HK-2 (cell line): Measurements from ENCODE around the gene EDIL3.
"Not testable (repeated sequence)": the region's sequence is repeated elsewhere in the genome, so short reads cannot be mapped to it uniquely, and the experiment has no call there.

Experiments used
- DNase-seq: peaks from one replicate; pipeline ENCODE4 v3.0.0-alpha.2; 2018; ENCODE audit not compliant: unreplicated experiment

Gene EDIL3

DNA sequence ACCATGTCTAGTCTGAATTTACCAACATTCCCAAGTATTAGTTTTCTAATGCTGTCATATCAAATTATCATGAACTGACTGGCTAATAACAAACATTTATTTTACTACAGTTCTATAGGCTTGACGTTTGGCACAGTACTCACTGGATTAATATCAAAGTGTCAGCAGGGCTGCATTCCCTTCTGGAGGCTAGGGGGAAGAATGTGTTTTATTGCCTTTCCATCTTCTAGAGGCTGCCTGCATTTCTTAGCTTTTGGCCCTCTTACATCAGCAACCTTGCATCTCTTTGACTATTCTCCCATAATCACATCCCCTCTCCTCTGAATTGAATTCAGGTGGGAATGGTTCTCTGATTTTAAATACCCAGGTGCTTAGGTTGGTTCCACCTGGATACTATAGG lies 84.7 kb downstream of the EDIL3 start:
- no peak for DNase-seq

DNA sequence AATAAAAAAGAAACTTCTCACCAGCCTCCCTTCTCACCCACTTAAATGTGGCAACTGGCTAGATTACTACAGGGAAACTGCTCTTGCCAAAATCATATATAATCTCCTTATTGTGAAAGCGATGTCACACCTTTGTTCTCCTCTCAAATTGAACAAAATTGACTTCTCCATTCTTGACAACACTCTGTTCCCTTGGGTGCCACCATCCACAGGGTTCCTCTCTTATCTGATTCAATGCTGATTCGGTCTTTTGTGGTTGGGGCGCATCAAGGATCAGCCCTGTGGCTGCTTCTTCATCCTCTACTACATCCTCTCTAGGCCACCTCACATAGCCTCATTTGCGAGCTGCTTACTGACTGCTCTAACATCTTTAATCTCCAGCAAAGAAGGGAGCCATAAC lies 86.1 kb downstream of the EDIL3 start:
- no peak for DNase-seq

DNA sequence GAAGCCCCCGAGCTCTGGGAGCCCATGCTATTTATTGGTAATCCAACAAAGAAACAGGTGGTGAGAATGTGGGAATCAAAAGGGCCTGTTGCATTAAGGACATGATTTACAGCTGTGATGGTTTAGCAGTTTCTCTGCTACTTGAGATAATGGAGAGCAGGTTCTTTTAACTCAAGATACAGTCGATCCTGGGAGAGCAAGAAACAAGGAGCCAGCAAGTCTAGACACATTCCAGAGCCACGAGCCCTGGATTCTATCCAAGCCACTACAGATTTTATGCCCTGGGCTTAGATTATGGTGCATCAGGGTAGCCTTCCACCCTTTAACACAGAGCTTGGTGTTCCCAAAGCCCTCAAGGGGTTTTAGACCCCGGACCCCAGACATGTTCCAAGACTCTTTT lies 87.0 kb downstream of the EDIL3 start:
- not testable (repeated sequence) for DNase-seq

DNA sequence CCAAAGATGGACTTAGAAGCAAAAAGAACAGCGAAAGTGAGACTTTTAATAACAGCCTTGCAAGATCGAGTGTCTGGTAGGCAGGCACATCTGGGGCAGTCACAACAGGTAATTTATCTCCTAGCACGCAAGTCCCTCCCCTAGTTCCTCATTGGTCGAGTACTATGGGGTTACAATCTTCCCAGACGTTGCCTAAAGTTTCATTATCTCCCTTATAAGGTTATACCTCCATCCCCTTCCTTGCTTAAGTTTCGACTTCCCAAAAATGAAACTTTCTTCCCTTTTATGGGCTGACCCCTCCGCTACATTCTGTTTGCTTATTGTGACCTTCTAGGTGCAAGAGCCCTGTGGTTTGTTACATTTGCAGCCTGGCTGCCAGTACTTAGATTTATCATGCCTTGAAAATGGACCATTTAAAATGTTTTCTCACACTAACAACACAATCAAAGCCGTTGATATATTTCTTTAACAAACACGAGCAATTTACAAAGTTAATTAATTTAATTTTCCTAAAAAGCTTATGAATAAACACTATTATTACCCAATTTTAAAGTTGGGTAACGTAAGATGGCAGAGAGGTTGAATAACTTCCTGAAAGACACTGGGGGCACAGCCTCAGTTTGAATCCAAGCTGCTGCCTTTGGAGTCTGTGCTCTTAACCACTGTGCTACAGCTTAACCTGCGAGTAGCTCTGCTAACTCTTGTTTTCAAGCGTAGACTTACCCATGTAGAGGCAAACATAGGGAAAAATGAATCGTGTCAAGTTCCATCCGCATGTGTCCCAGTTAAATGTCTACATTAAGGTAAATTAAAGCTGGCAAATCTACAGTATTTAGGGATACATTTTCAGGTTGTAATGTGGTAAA lies 91.7 kb downstream of the EDIL3 start:
- DNase-seq, result no peak

DNA sequence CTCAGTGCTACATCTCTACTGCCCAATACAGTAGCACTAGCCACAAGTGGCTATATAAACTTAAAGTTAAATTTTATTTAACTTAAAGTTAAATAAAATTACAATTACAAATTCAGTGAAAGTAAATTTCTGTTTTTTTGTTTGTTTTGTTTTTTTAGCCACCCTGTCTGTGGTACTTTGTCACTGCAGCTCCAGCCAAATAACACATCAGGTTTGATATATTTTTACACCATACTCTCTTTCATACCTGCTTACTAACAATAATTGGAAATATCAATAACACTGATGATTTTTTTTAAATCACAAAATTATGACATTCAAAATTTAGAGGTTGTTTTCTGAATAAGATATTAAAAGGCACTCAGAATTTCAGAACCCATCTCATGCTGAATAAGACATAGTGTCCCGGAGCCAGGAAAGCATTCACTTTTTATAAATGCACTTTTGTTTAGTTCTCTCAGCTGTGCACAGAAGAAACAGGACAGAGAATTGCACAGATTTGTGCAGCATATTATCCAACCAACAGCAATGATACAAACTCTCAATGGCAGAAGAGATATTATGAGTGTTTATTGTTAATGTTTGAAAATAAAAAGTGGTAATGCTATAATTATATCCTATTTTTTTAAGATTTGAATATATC lies 92.6 kb downstream of the EDIL3 start:
- no peak for DNase-seq

DNA sequence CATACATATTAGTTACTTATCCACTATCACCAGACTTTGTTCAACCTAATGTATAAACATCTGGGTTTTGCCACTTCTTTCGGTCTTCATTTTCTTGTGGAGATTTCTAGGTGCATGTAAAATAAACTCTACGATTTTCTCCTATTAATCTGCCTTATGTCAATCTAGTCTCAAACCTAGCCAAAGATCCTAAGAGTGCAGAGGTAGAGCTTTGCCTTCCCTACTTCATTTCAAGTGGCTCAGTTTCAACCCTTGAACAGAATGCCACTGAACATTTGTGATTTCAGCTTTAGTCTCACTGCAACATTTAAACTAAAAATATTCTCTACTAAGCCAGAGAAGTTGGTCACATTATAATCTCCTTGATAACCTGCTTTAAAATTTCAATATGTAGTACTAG lies 94.0 kb downstream of the EDIL3 start:
- DNase-seq, result no peak

DNA sequence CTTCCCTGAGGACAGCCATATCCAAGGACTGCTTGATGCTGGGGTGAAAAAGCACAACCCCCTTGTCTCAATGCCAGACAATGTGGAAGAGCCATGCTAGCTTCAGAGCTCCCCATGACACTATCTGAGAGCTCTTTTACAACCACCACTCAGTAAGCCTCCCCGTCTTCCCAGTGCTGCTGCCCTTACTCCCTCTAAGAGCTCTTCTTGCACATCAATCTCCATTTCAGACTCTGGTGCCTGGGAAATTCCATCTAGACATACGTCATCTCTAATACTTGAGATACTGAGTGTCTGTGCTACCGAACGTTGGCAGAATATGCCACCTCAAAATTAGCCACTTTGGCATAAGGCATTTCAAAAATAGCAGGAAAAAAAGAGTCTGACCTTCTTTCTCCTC lies 94.5 kb downstream of the EDIL3 start:
- DNase-seq, result no peak

DNA sequence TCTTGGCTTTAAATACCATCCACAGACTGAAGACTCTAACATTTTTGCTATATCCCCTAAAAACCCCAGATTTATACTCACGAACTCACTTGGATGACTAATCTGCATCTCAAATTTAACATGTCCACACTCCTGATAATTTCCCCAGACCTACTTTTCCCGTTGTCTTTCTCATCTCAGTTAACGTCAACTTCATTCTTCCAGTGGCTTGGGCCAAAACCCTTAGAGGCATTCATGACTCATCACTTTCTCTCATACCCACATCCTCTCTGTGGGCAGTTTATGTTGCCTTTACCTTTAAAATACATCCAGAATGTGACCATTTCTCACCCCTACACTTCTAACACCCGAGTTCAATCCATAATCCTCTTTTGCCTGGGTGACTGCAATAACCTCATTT lies 96.7 kb downstream of the EDIL3 start:
- no peak for DNase-seq

DNA sequence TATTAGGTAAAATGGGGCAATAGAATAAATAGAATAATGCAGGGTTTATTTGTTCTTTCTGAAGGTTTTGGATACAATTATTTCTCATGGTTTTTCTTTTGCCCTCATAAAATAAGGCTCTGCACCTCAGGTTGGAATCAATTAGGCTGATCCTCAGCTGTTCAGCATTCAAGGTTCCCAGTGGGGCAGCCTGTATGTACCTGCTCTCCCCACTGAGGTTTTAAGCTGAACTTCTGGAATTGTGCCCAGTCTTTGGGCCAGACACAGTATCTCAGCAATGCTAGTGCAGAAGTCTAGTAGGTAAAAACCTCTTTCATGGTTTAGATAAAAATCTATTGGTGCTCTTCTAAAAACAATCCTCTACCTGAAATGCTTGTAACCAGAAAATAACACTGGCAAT lies 98.0 kb downstream of the EDIL3 start:
- no peak for DNase-seq

DNA sequence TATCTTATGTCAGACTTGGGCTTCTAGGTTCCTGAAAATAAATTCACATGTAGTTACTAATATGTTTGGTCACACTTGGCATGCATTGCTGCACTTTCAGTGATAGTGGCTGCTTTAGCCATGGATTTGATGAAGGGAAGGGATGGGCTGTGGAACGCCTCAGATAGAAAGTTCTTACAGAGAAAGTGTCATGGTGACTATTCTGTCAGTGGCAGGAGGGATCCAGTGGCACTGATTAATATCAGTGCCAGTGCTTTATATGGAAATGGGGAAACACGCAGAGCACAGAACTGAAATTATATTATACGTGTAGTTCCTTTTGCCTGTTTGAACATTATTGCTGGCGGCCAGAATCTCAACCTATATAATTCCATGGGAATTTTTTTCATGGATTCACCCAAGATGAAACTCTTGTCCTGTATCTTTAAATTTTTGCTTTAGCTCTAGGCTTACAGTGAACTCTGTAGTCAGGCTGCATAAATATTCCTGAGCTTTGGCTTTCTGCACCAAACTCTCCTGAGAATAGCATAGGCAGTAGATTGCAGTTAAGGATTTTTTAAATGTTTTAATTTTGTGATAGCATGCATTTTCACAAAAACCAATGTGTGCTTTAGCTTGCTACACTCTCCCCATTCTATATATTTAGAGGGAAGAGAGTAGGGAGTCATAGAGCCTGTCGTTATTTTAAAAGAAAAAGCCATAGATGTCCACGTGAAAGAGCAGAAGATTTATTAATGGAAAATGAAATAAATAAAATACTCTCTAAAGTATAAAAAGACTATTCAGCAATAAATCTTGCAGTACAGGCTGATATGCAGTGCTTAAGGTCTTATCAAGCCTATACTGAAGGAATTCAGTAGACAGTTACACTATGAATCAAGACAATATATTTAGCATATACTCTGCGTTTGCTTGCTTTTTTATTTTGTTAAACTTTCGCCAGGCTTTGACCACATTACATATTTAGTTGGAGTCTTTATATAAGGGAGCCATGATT lies 98.7 kb downstream of the EDIL3 start:
- DNase-seq, result no peak

DNA sequence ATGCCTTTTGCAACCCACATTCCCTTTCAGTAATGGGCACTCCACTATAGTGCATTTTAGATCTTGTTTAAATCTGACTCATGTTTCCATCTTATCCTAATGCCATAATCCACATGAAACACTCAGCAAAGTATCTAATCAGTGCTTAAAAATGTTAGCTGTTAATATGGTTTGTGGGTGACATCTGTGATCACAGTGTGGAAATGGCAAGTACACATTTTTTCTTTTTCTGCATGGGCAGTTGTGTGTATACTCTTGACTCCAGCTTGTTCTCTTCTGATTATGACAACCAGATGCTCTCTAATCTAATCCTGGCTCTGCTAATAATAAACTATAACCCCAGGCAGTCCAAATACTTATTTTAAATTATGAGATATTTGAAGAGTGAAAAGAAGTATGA lies 103.3 kb downstream of the EDIL3 start:
- DNase-seq, result no peak

DNA sequence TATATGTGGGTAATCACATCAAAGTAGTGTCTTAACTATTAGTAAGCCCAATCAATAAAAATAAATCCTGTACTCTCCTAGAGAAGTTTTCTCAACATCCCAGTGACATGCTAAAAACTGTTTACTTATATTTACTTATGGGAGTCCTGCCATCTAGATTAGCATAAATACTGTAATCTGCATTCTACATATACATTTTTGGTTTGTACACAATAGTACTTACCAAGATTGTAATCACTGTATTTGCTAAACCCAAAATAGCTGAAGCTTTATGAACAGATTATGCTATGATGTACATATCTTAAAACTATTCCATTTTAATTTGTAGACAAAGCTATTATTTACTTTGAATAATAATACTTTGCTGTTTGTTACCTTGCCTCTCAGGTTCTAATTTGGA lies 105.4 kb downstream of the EDIL3 start:
- no peak for DNase-seq

DNA sequence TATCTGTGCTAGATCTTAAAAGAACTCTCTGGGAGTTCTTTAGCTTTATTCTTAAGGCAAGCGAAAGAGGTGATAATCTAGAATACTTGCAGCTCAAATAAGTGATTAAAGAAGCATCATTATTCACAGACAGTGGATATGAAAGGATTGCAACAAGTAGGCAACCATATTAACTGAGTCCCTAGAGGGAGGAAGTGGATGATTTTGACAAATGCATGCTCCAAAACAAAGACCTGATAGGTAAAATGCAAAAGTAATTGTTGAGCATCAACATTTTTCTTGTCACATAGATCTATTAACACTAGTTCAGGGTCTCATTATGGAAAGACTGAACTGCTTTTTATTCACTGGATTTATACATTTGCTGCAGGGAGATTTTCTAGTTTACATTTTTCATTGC lies 109.1 kb downstream of the EDIL3 start:
- DNase-seq, result no peak

DNA sequence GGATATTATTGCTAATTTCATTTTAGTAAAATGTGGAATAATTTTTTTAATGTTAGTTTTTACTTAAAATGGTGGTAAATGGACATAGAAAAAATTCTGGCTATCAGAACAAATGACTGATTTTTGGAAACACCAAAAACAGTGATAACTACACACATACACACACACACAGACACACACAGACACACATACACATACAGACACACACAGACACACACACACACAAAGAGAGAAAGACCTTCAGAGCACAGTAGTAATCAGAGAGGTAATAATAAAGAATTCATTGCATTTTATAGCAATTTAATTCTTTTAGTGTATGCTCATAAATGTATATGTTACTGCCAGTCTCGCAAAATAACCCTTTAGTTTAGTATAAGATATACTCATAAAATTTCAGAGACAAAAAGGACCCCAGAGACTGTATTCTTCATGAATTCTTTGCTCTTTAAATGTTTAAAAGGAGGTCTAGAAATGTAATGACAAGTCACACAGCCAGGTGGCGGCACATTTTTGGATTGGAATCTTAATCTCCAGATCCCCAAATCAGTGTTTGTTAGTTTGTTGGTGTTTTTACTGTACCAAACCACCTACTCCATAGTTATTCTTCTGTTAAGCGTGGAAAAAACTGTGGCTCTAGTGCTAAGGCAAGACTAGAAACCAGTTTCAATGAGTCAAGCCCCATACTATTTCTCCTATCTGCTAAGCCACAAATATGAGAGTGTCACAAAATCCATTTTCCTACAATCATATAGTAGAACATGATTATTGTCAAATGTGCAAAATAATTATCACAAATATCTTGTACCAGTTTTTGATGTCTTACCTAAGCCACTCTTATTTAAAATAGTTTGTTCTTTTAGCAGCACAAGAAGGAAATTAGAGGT lies 109.9 kb downstream of the EDIL3 start:
- DNase-seq, result no peak

DNA sequence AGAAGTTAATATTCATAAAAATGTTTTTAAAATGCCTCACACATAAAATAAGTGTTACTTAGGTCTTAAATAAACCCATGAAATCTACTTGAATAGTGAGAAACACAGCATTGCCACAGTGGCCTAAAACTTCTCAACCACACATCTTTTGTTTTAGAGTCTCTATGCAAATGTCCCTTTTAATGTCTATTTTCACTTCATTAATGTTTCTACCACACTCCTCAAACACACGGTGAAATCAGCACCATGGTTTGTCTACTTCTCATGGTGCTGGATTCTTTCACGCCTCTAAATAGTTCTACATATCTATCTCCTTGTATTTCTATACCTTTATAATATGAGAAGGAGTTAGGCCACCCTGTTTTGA lies 111.2 kb downstream of the EDIL3 start:
- no peak for DNase-seq

DNA sequence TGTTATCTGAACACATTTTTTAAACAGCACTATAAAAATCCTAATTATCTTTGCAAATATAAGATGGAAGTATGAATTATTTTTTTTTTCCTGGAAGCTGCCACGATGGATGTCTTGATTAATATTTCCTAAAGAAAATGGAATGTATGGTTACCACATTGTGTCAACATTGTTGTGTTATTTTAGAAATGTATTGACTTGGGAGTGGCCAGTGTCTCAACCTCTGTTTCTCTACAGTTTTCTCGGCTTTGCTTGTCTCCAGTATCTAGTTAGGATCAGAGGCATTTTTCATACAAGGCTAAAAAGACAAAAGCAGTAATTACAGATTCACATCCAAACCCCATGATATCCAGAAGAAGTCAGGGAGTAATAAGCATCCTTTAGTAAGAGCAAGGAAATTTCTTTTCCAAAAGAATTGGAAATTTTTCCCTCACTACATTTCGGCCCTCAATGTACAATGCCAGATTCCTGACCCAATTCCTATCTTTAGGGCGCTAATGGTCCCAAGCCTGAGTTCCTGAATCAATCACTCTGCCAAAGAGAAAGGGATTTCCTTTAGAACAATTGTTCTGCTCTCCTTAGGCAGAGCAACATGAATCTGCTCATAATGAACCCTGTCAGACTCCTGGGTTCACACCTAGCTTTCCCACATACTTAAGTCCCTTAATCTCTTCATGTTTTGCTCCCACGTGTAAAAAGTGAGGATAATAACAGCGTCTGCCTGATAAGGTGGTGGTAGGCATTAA lies 111.7 kb downstream of the EDIL3 start:
- DNase-seq, result no peak

DNA sequence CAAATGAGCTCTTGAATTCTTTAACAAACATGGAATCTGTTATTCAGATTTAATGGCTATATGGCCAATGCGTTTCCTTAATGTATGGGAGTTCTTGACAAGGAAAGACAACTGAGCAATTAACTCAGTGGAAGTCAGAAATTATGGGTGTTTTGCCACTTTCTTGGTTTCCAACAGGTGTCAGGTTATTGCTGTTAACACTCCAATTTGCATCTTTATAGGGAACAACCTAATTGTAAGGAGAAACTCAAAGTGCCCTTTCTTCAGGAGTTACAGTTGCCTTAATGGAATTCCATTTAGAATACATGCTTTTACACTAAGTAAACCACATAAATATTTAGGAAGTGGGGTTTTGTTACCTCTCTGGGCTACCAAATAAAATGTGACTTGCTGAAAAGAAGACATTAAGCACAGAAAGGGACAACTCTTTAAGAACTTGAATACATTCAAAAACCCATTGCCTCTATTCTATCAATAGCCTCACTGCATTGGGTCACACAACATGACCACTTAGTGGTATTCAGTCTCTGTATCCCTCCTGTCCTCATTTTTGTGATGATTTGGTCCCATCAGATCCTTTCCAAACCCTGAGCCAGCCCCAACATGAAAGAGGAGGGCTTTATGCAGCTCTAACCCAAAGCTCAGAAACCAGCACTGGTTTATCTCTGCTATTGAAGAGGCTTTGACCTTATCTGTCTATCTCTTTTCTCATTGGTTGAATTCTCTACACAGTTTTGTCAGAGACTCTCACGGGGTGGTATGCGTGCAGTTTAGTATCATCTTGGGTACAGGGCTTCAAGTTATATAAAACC lies 118.7 kb downstream of the EDIL3 start:
- DNase-seq, result no peak

DNA sequence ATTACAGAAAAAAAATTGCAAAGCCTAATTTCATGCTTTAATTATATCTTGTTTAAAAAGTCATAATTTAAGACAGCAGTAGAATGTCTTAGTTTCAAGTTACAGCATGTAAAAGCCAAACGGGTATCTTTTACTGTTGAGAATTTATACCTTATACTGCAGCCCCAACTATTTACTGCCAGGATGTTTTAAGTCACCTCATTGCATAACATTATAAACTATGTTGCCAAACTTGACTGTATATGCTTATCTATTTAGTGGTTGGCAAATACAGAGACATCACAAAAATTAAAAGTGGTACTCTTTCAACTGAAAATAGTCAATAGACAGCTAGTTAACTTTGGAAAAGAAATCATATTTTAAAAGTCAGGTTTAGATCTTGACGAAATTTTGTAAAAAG lies 119.5 kb downstream of the EDIL3 start:
- no peak for DNase-seq

DNA sequence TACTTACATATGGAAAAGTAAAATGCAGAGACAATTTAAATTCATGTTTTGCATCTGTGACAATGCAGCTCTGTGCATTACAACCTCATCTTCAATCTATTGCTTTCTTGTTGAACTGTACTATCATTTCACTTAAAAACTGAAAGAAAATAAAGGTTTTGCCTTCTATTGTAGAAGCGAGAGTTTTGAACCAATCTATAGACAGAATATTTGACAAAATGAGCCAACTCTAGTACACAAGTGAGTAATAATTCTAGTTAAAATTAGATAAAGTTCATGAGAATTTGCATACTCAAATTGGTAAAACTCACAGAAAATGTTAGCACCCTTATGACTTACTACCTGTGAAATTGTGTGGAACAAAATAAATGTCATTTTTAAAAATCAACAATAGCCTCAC lies 123.7 kb downstream of the EDIL3 start:
- no peak for DNase-seq

DNA sequence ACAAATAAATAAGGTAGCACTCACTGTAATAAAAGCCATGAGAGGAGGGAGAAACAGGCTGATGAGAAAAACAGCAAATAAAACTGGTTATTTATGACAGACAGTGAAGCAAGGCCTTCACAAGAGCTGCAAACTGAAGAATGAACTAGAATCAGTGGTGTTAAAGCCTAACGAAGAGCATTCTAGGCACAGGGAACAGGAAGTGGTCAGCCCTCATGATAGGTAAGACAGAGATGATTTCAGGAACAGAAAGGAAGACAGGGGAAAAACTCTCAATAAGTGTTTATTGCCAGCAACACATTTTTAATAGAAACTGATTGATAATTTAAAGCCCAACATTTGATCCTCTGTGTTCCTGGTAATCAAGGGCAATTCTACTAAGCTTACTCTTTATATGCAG lies 124.5 kb downstream of the EDIL3 start:
- no peak for DNase-seq
